Nephron (organoid): ENCODE measurements around the gene ASTN1.

ENCODE experiments used
- H3K27ac Mint-ChIP-seq, 3 experiments: 2 replicates each; pipeline ENCODE4 v1.8.0; 2020; ENCODE audit warnings: mixed read lengths in 3 of 3, mild to moderate bottlenecking in 2 of 3, moderate library complexity in 1 of 3
- H3K27me3 Mint-ChIP-seq: 2 replicates; pipeline ENCODE4 v1.8.0; 2021; ENCODE audit warnings: low read depth, mild to moderate bottlenecking, moderate library complexity, mixed read lengths
- H3K36me3 Mint-ChIP-seq: 2 replicates; pipeline ENCODE4 v1.8.0; 2020; ENCODE audit warnings: low read depth, mixed read lengths
- H3K4me1 Mint-ChIP-seq: 2 replicates; pipeline ENCODE4 v1.8.0; 2020; ENCODE audit warnings: mixed read lengths
- H3K4me3 Mint-ChIP-seq, 3 experiments: 2 replicates each; pipeline ENCODE4 v1.8.0; 2020; ENCODE audit warnings: mild to moderate bottlenecking in 3 of 3, mixed read lengths in 3 of 3, moderate library complexity in 2 of 3
- H3K9me3 Mint-ChIP-seq: 2 replicates; pipeline ENCODE4 v1.8.0; 2020; ENCODE audit warnings: mixed read lengths
- TF ChIP-seq, protein P1 (sequence below), 3 experiments: fragments of 200-600 bp; sonication (generic); IDR thresholded peaks; one replicate each; pipeline ENCODE4 v1.5.0; 2021; ENCODE audit warnings: antibody characterized with exemption in 3 of 3; ENCODE audit not compliant: unreplicated experiment in 3 of 3

Gene ASTN1

DNA sequence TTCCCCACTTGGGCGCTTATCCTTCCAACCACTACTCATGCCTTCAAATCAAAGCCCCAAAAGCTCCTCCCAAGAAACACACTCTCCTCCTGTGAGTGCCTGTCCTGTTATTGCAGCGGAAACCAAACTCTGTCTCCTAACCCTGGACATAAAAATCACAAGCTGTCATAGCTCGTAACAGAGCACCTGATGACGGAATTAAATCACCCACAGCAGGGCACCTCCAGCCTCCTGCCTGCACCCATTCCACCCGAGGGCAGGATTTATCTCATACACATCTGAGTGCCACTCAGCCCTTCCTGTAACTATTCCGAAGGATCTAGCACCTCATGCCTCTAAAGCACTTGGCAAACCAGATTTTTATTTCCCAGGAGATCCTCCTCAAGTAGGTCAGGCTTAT is 100.9 kb downstream of the ASTN1 start:
- no peak overlapping the region for H3K4me3 Mint-ChIP-seq
- H3K27ac Mint-ChIP-seq, result no peak overlapping the region
- H3K4me1 Mint-ChIP-seq, result no peaks in the 10 kb centered on the region
- peaks cover 3% of the 10 kb centered on the region for H3K36me3 Mint-ChIP-seq
- no peaks in the 10 kb centered on the region for H3K27me3 Mint-ChIP-seq
- TF ChIP-seq, protein P1, sequence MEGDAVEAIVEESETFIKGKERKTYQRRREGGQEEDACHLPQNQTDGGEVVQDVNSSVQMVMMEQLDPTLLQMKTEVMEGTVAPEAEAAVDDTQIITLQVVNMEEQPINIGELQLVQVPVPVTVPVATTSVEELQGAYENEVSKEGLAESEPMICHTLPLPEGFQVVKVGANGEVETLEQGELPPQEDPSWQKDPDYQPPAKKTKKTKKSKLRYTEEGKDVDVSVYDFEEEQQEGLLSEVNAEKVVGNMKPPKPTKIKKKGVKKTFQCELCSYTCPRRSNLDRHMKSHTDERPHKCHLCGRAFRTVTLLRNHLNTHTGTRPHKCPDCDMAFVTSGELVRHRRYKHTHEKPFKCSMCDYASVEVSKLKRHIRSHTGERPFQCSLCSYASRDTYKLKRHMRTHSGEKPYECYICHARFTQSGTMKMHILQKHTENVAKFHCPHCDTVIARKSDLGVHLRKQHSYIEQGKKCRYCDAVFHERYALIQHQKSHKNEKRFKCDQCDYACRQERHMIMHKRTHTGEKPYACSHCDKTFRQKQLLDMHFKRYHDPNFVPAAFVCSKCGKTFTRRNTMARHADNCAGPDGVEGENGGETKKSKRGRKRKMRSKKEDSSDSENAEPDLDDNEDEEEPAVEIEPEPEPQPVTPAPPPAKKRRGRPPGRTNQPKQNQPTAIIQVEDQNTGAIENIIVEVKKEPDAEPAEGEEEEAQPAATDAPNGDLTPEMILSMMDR (IDR thresholded peaks at IDR 0.05; ENCODE audit: unreplicated experiment in 3 of 3), result no peak
- no peaks in the 10 kb centered on the region for H3K9me3 Mint-ChIP-seq

DNA sequence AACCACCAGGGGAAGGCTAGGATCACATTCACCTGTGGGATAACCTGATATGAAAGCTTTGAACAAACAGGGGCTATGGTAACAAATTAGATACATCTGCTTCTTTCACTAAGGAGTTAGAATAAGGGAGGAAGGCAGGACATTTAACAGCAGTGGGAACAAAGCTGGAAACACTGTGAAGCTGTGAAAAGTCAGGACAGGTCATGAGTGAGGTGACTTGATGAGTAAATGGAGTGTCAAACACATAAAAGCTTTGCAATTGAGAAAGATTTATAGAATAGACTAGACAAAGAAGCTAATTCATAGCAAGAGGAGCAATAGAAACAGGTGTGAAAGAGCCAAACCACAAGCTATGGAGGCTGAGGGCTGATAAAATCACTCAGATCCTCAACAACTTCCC is 110.0 kb downstream of the ASTN1 start:
- Mint-ChIP-seq H3K36me3 (no peaks in the 10 kb centered on the region), H3K27ac (no peak overlapping the region), H3K9me3 (no peaks in the 10 kb centered on the region), H3K4me3 (no peak overlapping the region), H3K4me1 (peaks cover 4% of the 10 kb centered on the region), H3K27me3 (no peaks in the 10 kb centered on the region)
- TF ChIP-seq, protein P1 (IDR thresholded peaks at IDR 0.05; ENCODE audit: unreplicated experiment in 3 of 3), result no peak

DNA sequence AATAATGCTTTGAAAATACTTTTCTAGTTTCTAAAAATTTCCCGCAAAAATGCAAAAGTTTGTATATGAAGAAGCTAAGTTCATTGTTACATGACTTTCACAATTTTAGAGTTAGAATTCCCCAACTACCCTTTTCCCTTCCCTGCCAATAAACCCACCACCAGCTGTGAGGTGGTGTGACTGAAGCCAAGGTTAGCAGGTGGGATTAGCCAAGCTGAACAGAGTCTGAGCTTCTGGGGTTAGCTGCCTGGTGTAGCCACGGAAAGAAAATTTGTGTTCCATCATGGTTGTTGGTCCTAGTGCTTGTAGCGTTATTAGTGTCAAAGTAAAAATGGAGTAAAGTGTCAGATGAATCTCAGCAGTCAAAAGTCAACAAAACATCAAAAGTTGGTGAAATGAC is 110.9 kb downstream of the ASTN1 start:
- H3K36me3 Mint-ChIP-seq, result no peaks in the 10 kb centered on the region
- TF ChIP-seq, protein P1 (IDR thresholded peaks at IDR 0.05; ENCODE audit: unreplicated experiment in 3 of 3), result no peak
- peaks cover 4% of the 10 kb centered on the region for H3K4me1 Mint-ChIP-seq
- H3K27me3 Mint-ChIP-seq, result no peaks in the 10 kb centered on the region
- H3K4me3 Mint-ChIP-seq, result no peak overlapping the region
- no peaks in the 10 kb centered on the region for H3K9me3 Mint-ChIP-seq
- H3K27ac Mint-ChIP-seq, result no peak overlapping the region

DNA sequence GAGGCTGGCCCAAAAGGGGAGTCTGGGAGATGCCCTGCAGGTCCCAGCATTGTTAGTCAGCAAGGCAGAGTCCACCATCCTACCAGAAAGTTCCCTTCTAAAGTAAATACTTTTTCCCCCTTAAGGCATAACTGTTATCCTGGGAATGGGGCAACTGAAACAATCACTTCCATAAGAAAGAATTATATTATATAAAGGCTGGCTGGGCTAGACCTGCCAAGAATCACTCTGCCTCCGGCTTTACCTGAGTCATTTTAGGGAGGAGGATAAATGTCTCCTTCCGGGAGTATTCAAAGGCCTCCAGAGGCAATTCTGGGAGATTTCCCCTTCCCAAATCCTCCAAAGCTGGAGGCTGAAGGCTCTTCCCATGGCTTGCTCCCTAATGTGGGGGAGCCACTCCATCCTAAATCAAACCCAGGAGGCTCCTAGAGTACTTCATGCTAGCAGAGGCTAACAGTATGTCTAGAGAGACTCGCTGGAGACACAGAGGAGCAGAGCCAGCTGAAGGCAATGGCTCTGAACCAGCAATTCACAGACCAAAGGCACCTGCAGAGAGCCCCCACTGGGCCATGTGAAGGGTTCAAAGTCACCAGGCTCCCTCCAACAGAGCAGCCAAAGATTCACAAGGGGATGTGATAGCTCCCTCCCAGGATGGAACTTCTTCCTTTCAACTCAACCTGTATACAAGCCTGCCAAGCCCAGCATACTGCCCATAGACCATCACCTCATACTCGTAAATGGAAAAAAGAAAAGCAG is 116.0 kb downstream of the ASTN1 start:
- no peaks in the 10 kb centered on the region for H3K27me3 Mint-ChIP-seq
- TF ChIP-seq, protein P1 (IDR thresholded peaks at IDR 0.05; ENCODE audit: unreplicated experiment in 3 of 3), result no peak
- H3K4me3 Mint-ChIP-seq, result no peak overlapping the region
- peaks cover under 1% of the 10 kb centered on the region for H3K4me1 Mint-ChIP-seq
- H3K36me3 Mint-ChIP-seq, result no peaks in the 10 kb centered on the region
- no peak overlapping the region for H3K27ac Mint-ChIP-seq
- no peaks in the 10 kb centered on the region for H3K9me3 Mint-ChIP-seq

DNA sequence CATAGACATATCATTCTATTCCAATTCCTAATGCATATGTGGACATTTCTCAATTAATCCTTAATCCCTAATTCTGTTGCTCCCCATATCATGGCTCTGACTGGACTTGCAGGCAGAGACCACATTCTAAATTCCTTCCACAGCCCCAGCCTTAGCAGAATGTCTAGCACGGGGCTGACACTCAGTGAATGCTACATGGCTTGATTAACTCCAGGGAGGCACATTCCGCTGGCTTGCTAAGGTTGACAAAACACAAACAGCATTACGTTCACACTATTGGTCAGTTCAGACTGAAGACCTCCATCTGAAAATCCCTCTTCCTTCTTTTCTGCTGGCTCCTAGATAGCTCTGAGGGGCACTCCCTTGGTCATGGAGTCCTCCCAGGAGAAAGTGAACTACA is 119.4 kb downstream of the ASTN1 start:
- no peaks in the 10 kb centered on the region for H3K27me3 Mint-ChIP-seq
- no peak overlapping the region for H3K4me3 Mint-ChIP-seq
- H3K9me3 Mint-ChIP-seq, result no peaks in the 10 kb centered on the region
- no peaks in the 10 kb centered on the region for H3K36me3 Mint-ChIP-seq
- H3K4me1 Mint-ChIP-seq, result no peaks in the 10 kb centered on the region
- TF ChIP-seq, protein P1 (IDR thresholded peaks at IDR 0.05; ENCODE audit: unreplicated experiment in 3 of 3), result no peak
- H3K27ac Mint-ChIP-seq, result no peak overlapping the region

DNA sequence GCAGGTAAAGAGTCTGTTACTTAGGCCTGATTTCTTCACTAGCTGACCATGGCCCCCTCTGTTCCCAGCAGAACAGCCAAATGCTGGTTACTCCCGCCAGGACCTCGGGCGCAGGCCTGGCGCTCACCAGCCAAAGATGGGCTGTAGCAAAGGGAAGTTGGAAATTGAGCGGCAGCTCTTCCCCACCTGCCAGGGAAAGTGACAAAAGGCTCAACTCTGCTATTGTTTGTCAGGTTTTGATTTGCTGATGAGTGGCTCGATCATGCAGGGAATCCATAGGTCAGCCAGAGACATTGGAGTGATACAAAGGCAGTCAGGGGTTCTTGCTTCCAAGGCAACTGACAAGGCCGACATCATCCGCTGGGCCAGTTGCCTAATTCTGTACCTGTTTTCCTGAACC is 120.1 kb downstream of the ASTN1 start:
- H3K36me3 Mint-ChIP-seq, result no peaks in the 10 kb centered on the region
- H3K9me3 Mint-ChIP-seq, result no peaks in the 10 kb centered on the region
- no peak overlapping the region for H3K4me3 Mint-ChIP-seq
- H3K27ac Mint-ChIP-seq, result no peak overlapping the region
- TF ChIP-seq, protein P1 (IDR thresholded peaks at IDR 0.05; ENCODE audit: unreplicated experiment in 3 of 3), result no peak
- H3K27me3 Mint-ChIP-seq, result no peaks in the 10 kb centered on the region
- H3K4me1 Mint-ChIP-seq, result no peaks in the 10 kb centered on the region
